Stimulated activated CD4-positive, alpha-beta T cell treated with anti-CD3 and anti-CD28 coated beads, Interleukin-12 subunit alpha, Interleukin-12 subunit beta, amount 100 ng/mL, for 24 hours (primary cell): ENCODE measurements around the gene OXNAD1.

Source experiments
- DNase-seq, 2 experiments: peaks; one replicate each; pipeline ENCODE4 v3.0.0-alpha.2; 2020; ENCODE audit warnings: low read depth in 2 of 2

OXNAD1 gene

DNA sequence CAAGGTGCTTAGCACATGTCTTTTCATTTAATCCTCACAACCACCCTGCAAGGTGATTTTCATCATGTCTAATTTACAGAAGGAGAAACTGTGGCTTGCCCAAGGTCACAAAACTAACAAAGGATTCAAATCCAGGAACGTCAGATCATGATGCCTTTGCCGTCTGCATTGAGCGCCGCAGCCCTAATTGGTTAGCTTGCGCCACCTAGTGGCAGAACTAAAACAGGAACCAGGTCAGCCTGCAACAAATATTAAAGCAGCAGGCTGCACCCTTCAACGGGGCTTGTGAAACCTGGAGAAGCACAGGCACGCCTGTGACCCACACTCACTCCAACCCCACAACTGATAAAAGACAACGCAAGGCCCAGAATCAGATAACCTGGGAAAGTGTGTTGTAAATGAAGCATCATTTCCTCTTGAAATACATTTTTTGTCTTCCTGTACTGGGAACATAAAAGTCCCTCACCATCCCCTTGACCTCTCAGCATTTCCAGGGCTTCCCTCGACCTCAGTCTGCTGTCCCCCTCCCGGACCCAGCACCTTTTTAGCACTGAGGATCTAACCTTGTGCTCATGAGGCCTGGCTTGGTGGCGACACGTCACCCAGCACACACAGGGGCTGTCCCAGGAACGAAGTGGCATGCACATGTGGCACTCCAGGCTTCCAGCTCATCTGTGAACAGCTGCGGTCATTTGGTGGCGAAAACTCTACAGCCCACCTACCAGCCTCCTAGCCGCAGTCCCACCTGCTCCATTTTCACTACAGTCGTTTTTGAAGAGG is 17.5 kb upstream of the OXNAD1 start:
- DNase-seq, result peak; percentile 58 to 73

- no peak for DNase-seq
These were observed 16.5 kb upstream of the OXNAD1 start for GRCh38 chr3:16248556-16248955.

DNA sequence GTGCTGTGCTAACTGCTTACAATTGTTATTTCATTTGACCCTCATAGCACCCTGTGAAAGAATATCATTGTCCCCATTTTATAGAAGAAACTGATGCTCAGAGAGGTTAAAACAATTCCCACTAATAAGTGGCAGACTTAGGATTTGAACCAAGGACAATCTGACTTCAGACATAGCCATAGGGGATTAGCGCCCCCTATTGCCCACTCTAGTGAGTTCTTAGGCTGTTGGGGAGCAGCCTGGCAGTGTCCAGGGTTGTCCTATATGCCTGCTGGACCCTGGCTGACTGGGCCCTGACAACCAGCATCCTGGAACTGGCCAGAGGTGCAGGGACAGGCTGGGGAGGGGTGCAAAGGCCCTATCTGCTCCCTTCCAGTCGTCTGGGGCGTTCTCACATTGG is 15.7 kb upstream of the OXNAD1 start:
- DNase-seq, result no peak

DNA sequence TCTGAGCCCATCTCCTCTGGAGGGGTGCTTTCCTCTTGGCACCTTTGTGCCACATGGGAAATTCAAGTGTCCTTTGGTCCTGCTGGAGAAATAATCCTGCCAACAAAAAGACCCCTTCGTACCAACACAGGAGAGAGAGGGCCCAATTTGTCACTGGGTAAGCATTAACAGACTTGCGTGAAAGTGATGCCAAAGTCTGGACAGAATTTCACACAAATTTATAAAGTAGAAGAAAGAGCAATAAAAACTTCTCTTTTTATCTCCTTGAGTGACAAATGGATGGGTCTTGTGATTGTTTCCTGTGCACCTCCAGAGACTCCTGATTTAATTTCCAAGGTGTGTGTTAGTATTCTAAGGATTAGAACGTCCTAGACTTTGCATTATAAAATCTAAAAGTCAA is 15.1 kb upstream of the OXNAD1 start:
- DNase-seq, result no peak

DNA sequence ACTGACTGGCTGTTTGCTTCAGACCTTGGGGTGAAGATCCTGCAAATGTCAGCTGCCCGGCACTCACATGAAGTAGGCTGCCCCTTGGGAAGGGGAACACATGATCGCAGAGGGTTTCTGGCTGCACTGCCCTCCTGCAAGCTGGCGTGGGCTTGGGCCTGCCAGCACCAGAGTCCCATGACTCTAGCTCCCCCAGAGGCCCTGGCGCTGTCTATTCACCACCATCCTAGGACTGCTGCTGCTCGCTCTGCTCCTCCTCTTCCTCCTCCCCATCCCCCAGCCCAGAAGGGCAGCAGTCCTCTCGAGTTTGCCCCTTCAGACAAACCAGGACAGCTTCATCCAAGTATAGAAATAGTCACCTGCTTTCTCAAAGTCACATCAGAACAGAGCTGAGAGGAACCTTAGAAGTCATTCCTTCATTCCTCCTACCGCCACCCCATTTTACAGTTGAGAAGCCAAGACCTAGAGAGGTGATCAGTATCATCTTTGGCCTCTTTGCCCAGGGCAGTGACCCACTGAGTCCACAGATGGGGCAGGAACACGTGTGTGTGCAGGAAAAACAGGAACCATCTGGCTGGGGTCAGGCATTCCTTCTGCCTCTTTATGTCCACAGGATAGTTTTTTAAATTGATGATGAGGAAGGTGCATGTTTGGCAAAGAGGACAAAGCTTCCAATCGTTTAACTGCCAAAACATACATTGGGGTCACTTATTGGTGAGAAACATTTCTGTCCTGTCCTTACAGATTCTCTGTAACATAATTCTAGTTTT is 13.5 kb upstream of the OXNAD1 start:
- no peak for DNase-seq

DNA sequence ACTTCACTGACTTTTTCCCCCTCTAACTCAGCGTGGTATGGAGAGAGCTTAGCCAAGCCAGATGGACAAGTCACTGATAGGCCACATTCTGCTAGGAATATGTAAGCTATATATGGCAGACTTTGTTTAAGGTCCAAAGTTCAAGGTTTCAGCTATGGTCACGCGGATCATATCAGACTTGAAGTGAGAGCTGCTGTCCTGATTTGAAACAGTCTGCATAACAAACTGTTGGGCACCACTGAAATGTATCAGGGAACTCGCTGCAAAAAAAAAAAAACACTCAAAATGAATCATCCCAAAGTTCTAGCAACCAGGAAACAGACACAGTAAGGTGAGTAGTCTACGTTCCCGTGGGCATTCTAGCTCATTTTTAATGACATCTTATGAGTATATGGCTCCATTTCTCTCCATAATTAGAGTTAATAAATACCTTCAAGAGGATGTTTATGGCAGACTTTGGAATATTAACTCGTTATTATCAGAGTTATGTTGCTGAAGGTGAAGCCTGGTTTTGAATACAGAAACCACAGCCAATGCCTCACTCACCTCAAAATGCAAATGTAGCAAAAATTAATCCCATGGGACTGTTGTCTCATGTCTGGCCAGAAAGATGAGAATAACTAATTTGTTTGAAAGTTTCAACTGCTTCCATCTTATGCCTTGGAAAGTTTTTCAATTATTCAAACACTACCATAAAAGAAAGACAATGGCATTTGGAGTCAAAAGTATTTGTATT is 12.6 kb upstream of the OXNAD1 start:
- DNase-seq, result no peak

DNA sequence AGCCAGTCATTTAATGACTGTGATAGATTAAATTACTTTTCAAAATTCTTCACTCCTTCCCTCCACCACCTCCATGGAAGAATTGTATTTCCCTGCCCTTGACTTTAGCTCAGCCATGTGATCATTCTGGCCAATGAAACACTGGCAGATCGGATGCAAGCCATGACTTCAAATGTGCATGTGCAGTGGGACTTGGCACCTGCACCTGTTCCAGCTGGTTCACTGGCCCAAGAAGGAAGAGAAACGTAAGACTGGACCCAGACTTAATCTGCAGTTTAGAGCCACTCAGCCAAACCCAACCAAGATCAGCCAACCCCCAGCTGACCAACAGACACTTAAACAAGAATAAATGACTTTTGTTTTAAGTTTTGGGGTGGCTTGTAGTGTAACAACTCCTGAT is 12.0 kb upstream of the OXNAD1 start:
- no peak for DNase-seq

DNA sequence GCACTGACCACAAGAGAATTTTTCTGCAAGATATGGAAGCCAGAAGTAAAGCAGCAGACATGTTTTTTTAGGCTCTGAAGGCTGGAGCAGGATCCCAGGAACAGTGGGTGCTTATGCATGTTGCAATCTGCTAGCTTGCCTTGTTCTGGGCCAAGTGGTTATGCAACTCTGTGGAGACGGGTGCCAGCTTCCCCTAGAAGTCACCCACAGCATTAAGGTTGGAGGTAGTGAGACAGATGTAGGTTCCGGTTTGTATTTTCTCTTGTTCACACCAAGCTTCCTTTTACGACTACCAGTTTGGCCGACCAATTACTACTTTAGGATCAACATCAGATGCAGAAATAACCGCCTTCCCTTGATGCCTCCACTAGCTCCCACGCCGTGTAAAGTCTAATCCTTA is 11.4 kb upstream of the OXNAD1 start:
- DNase-seq, result no peak

GRCh38 chr3:16254916-16255315 is 10.1 kb upstream of the OXNAD1 start:
- no peak for DNase-seq

GRCh38 chr3:16255326-16255725 is 9.7 kb upstream of the OXNAD1 start:
- DNase-seq, result no peak

GRCh38 chr3:16255726-16256125 is 9.3 kb upstream of the OXNAD1 start:
- no peak for DNase-seq

DNA sequence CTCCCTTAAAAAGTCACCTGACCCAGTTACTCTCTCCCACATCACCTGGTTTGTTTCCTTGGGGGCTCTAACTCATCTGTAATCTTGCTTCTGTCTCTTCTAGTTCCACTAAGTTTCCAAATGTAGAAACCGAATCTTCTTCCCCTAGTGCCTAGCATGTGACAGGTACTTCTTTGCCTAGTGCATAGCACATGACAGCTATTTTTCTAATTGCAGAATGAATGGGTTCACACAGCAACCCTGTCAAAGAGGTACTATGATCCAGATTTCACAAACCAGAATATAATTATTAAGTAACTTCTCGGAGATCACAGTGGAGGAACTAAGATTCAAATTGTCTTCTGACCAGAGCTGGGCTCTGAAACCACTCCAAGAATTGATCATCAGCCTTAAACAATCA is 7.7 kb upstream of the OXNAD1 start:
- no peak for DNase-seq

DNA sequence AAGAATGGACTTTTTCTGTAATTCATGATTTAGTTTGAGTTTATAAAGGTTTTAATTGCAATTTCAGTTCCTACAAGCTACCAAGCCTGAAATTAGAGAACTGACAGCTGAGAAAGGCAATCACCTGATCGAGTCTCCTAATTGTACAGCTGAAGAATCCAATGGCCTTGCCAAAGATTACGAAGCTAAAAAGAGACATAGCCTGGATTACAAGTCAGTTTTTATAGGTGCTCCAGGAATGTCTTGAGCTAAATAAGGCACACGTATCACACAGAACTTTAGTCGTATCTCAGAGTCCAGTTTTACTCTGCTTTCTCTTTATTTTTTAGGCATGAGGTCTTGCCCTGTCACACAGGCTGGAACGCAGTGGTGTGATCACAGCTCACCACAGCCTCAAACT is 6.8 kb upstream of the OXNAD1 start:
- DNase-seq, result no peak

DNA sequence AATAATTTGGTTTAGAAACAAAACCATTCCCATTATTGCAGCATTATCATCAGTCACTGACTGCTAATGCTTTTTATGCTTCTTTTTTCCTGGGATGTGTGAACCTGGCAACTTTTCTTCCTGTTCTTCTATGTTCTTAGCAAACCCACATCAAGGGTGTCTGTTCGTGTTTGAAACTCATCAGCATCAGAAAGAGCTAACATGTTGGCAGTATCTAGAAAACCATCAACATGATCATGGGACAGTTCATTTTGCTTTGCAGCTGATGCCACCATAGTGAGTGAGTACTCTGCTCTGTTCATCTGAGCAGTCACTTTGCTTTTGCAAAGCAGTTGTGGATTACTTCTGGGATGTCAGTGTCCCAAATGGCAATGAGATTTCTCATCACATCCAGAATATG is 6.1 kb upstream of the OXNAD1 start:
- no peak for DNase-seq

GRCh38 chr3:16260046-16260445 is 5.0 kb upstream of the OXNAD1 start:
- DNase-seq, result no peak

GRCh38 chr3:16262174-16262573 is 2.8 kb upstream of the OXNAD1 start:
- DNase-seq, result no peak

DNA sequence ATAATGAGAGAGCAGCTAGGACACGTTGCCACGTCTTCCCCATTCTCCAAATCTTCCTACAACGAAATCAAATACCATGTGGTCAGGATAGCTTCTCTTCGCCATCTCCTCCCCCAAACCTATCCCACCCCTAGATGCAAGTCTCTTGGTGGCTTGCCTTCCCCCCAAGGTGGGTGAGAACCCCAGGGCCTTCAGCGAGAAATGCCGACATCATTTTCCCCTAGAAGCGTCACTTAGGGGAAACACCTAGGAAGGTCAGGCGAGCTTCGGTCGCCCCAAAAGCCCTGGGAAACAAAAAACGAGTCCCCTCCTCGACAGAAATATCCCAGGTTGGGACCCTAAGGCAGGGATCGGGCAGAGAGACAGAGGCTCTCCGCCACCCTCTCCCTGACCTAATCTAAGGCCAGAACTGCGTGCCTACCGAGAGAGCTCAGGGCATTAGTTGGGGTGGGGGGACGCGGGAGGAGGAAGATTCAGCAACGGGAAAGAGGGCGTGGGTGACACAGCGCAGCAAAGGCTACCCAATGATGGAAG is 771 bp upstream of the OXNAD1 start:
- DNase-seq, result no peak

GRCh38 chr3:16265455-16265786 is 409 bp downstream of the OXNAD1 start:
- DNase-seq, result no peak

GRCh38 chr3:16266714-16267113 is 1.7 kb downstream of the OXNAD1 start:
- no peak for DNase-seq

DNA sequence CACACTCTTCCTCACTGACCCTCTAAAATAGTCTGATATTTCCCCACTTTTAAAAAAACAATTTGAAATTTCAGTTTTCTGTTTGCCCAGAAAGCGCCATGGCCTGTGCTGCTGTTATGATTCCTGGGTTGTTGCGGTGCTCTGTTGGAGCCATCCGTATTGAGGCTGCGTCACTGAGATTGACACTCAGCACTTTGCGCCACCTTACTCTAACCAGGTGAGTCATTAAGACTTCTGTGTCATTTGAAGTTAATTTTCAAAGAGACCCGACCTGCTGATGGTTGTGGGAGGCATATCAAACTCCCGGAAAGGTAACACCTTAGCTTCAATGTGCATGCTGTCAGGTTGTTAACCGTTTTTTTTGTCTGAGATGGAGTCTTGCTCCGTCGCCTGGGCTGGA is 5.8 kb downstream of the OXNAD1 start:
- DNase-seq, result no peak

DNA sequence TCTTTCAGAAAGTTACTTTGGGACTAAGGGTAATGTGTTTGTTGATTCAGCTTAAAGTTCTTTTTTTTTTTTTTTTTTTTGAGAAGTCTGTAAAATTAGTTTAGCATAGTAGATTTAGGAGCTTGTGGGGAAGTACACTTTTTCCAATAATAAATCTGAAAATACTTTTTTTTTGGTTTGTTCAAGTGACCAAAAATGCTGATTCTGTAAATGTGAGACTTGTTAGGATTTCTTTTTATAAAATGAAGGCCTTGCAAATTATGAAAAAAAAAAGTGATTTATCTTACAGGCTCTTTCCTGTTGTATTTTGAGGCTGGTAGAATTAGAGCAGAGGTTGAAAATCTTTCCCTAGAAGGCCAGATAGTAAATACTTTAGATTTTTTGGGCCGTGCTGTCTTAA is 7.6 kb downstream of the OXNAD1 start:
- DNase-seq, result no peak

- DNase-seq, result no peak
These were observed 8.9 kb downstream of the OXNAD1 start for GRCh38 chr3:16273867-16274266.

GRCh38 chr3:16277471-16277870 is 12.5 kb downstream of the OXNAD1 start:
- no peak for DNase-seq
